Vagina (tissue), 2 donors: ENCODE data around the gene FHIT.

Experiments
- POLR2A ChIP-seq, 2 donors: fragments of 450-650 bp; IDR thresholded peaks; one replicate each; pipeline ENCODE4 v1.6.1; 2017; ENCODE audit warnings: antibody characterized with exemption in 2 of 2, mild to moderate bottlenecking in 2 of 2, moderate library complexity in 2 of 2
- POLR2AphosphoS5 ChIP-seq, 2 donors: sonication (generic); formaldehyde crosslinking; IDR thresholded peaks; one replicate each; pipeline ENCODE4 v1.9.0; 2017; ENCODE audit warnings: antibody characterized with exemption in 2 of 2, mild to moderate bottlenecking in 2 of 2, low read depth in 1 of 2; ENCODE audit not compliant: insufficient read depth in 1 of 2
- TF ChIP-seq, protein P1 (sequence below), 3 experiments: fragments of 450-650 bp in 2 of 3; fragments of 200-600 bp in 1 of 3; sonication (generic) in 1 of 3; IDR thresholded peaks; one replicate each; pipeline ENCODE4 v1.5.1; 2017 to 2019; ENCODE audit warnings: antibody characterized with exemption in 3 of 3, mild to moderate bottlenecking in 2 of 3, moderate library complexity in 2 of 3

DNA sequence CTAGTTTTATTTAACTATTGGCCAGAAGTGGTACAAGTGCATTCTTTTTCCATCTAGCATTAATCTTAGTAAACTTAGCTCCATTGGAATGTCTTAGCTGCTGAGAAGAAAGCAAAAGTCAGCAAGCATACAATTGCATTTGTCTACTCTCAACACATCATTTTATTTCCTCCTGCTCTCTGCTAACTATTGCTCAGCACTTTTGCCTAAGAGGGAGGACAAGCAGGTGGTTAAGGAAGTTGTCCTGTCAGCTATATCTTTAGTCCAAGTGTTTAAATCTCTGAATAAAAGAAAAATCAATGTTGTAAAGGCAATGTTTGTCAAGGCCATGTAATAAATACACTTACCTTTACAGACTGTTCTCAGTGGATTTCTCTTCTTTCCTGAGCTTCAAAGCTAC is 51.0 kb downstream of the FHIT start:
- TF ChIP-seq, protein P1, sequence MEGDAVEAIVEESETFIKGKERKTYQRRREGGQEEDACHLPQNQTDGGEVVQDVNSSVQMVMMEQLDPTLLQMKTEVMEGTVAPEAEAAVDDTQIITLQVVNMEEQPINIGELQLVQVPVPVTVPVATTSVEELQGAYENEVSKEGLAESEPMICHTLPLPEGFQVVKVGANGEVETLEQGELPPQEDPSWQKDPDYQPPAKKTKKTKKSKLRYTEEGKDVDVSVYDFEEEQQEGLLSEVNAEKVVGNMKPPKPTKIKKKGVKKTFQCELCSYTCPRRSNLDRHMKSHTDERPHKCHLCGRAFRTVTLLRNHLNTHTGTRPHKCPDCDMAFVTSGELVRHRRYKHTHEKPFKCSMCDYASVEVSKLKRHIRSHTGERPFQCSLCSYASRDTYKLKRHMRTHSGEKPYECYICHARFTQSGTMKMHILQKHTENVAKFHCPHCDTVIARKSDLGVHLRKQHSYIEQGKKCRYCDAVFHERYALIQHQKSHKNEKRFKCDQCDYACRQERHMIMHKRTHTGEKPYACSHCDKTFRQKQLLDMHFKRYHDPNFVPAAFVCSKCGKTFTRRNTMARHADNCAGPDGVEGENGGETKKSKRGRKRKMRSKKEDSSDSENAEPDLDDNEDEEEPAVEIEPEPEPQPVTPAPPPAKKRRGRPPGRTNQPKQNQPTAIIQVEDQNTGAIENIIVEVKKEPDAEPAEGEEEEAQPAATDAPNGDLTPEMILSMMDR (IDR thresholded peaks at IDR 0.05) = no peak
- TF ChIP-seq POLR2A (IDR thresholded peaks at IDR 0.05) (no peak), POLR2AphosphoS5 (IDR thresholded peaks at IDR 0.05; ENCODE audit: insufficient read depth in 1 of 2, low read depth in 1 of 2) (no peak)
